H9 (cell line): ENCODE results near the gene SLC16A14. TPM values are rescaled to one million over a fixed set of nuclear protein-coding genes. Genes with fewer than 3 reads are reported as not detected.
A peak's percentile ranks its signal among the peaks of the same experiment; 100 is the strongest.

Experiments
- DNase-seq: peaks from one replicate; pipeline ENCODE4 v3.0.0-alpha.2; 2017
- H2AFZ ChIP-seq: one replicate; pipeline ENCODE4 v1.6.1; 2013; ENCODE audit warnings: mild to moderate bottlenecking, low read length, control low read depth, moderate library complexity
- H2AK5ac ChIP-seq: 2 replicates; pipeline ENCODE4 v1.6.1; 2013; ENCODE audit warnings: low read length, control low read depth, mixed read lengths; ENCODE audit not compliant: insufficient read length
- H2BK120ac ChIP-seq: one replicate; pipeline ENCODE4 v1.6.1; 2013; ENCODE audit warnings: low read depth, mild to moderate bottlenecking, low read length, control low read depth, inconsistent platforms; ENCODE audit not compliant: poor library complexity, severe bottlenecking
- H2BK12ac ChIP-seq: 2 replicates; pipeline ENCODE4 v1.6.1; 2013; ENCODE audit warnings: low read length, control low read depth, mixed read lengths, low read depth; ENCODE audit not compliant: insufficient read length
- H2BK15ac ChIP-seq: 2 replicates; pipeline ENCODE4 v1.6.1; 2013; ENCODE audit warnings: low read depth, low read length, control low read depth
- H2BK20ac ChIP-seq: one replicate; pipeline ENCODE4 v1.6.1; 2013; ENCODE audit warnings: low read depth, mild to moderate bottlenecking, low read length, control low read depth, inconsistent platforms; ENCODE audit not compliant: poor library complexity, severe bottlenecking
- H2BK5ac ChIP-seq: 2 replicates; pipeline ENCODE4 v1.6.1; 2013; ENCODE audit warnings: low read length, control low read depth, mixed read lengths; ENCODE audit not compliant: insufficient read length
- H3K14ac ChIP-seq: 2 replicates; pipeline ENCODE4 v1.6.1; 2013; ENCODE audit warnings: low read length, control low read depth; ENCODE audit not compliant: insufficient read depth
- H3K18ac ChIP-seq: 2 replicates; pipeline ENCODE4 v1.6.1; 2013; ENCODE audit warnings: low read depth, mild to moderate bottlenecking, mixed read lengths, low read length, control low read depth; ENCODE audit not compliant: insufficient read length
- H3K23ac ChIP-seq: 2 replicates; pipeline ENCODE4 v1.6.1; 2013; ENCODE audit warnings: low read length, control low read depth, mixed read lengths, low read depth; ENCODE audit not compliant: insufficient read length
- H3K23me2 ChIP-seq: 2 replicates; pipeline ENCODE4 v1.6.1; 2013; ENCODE audit warnings: low read depth, mild to moderate bottlenecking, mixed read lengths, low read length, control low read depth; ENCODE audit not compliant: insufficient read length, poor library complexity, severe bottlenecking
- H3K27ac ChIP-seq: 2 replicates; pipeline ENCODE4 v1.5.1; 2013; ENCODE audit warnings: low read length, control low read depth, mixed read lengths, low read depth; ENCODE audit not compliant: insufficient read length
- H3K27me3 ChIP-seq: 2 replicates; pipeline ENCODE4 v1.6.1; 2013; ENCODE audit warnings: low read length, control low read depth, inconsistent platforms; ENCODE audit not compliant: insufficient read depth
- H3K4ac ChIP-seq: 2 replicates; pipeline ENCODE4 v1.6.1; 2013; ENCODE audit warnings: low read depth, mild to moderate bottlenecking, control low read depth, inconsistent platforms, low read length, moderate library complexity
- H3K4me1 ChIP-seq: 2 replicates; pipeline ENCODE4 v1.6.1; 2013; ENCODE audit warnings: low read length, control low read depth, inconsistent platforms; ENCODE audit not compliant: insufficient read depth
- H3K4me2 ChIP-seq: 2 replicates; pipeline ENCODE4 v1.6.1; 2013; ENCODE audit warnings: low read length, control low read depth, mixed read lengths; ENCODE audit not compliant: insufficient read length, insufficient read depth
- H3K56ac ChIP-seq: 2 replicates; pipeline ENCODE4 v1.6.1; 2013; ENCODE audit warnings: low read depth, mild to moderate bottlenecking, mixed read lengths, low read length, control low read depth; ENCODE audit not compliant: insufficient read length
- H3K79me1 ChIP-seq: 2 replicates; pipeline ENCODE4 v1.6.1; 2013; ENCODE audit warnings: low read depth, mild to moderate bottlenecking, moderate library complexity, low read length, control low read depth, inconsistent platforms; ENCODE audit not compliant: insufficient read depth, poor library complexity, severe bottlenecking
- H3K79me2 ChIP-seq: 2 replicates; pipeline ENCODE4 v1.6.1; 2013; ENCODE audit warnings: low read length, control low read depth, inconsistent platforms; ENCODE audit not compliant: insufficient read depth
- H3K9ac ChIP-seq: 2 replicates; pipeline ENCODE4 v1.6.1; 2013; ENCODE audit warnings: low read length, control low read depth, mixed read lengths; ENCODE audit not compliant: insufficient read length; ENCODE audit errors: extremely low read depth
- H3K9me3 ChIP-seq: one replicate; pipeline ENCODE4 v1.6.1; 2013; ENCODE audit warnings: low read depth, low read length, inconsistent platforms; ENCODE audit not compliant: control insufficient read depth
- H3T11ph ChIP-seq: one replicate; pipeline ENCODE4 v1.6.1; 2013; ENCODE audit warnings: mild to moderate bottlenecking, low read length, control low read depth, inconsistent platforms
- H4K20me1 ChIP-seq: one replicate; pipeline ENCODE4 v1.6.1; 2013; ENCODE audit not compliant: control insufficient read depth, insufficient read length, insufficient read depth
- H4K5ac ChIP-seq: 2 replicates; pipeline ENCODE4 v1.6.1; 2013; ENCODE audit warnings: low read depth, mild to moderate bottlenecking, mixed read lengths, low read length, control low read depth; ENCODE audit not compliant: insufficient read length
- H4K8ac ChIP-seq: replicated peaks from 2 replicates; pipeline ENCODE4 v1.6.1; 2013; ENCODE audit warnings: low read length, control low read depth, mixed read lengths, low read depth; ENCODE audit not compliant: insufficient read length
- H4K91ac ChIP-seq: 2 replicates; pipeline ENCODE4 v1.6.1; 2013; ENCODE audit warnings: low read depth, mild to moderate bottlenecking, moderate library complexity, mixed read lengths, low read length, control low read depth; ENCODE audit not compliant: insufficient read length
- H3K27ac Mint-ChIP-seq, 3 experiments: 2 replicates in 2 of 3; 3 replicates in 1 of 3; pipeline ENCODE4 v1.8.0; 2020 to 2021; ENCODE audit warnings: mixed read lengths in 3 of 3, mild to moderate bottlenecking in 1 of 3, moderate library complexity in 1 of 3
- H3K27me3 Mint-ChIP-seq: 2 replicates; pipeline ENCODE4 v1.8.0; 2021; ENCODE audit warnings: low read depth, mild to moderate bottlenecking, moderate library complexity, mixed read lengths
- H3K36me3 Mint-ChIP-seq, 3 experiments: 2 replicates in 2 of 3; 3 replicates in 1 of 3; pipeline ENCODE4 v1.8.0; 2020 to 2021; ENCODE audit warnings: low read depth in 3 of 3, mixed read lengths in 3 of 3; ENCODE audit not compliant: insufficient read depth in 1 of 3
- H3K4me1 Mint-ChIP-seq, 2 experiments: 2 replicates each; pipeline ENCODE4 v1.8.0; 2020; ENCODE audit warnings: mixed read lengths in 2 of 2
- H3K4me3 Mint-ChIP-seq, 2 experiments: 2 replicates in 1 of 2; 3 replicates in 1 of 2; pipeline ENCODE4 v1.8.0; 2020 to 2021; ENCODE audit warnings: mild to moderate bottlenecking in 2 of 2, mixed read lengths in 2 of 2, moderate library complexity in 1 of 2
- H3K9me3 Mint-ChIP-seq, 2 experiments: 2 replicates in 1 of 2; 3 replicates in 1 of 2; pipeline ENCODE4 v1.8.0; 2020; ENCODE audit warnings: mild to moderate bottlenecking in 2 of 2, mixed read lengths in 2 of 2, moderate library complexity in 1 of 2
- WGBS: extraction: QIAGEN DNeasy Blood & Tissue Kit; methylation state at CpG from one replicate; pipeline ENCODE4 v1.1.7; 2013; ENCODE audit warnings: missing lambda C conversion rate, low lambda C conversion rate, mixed read lengths; ENCODE audit not compliant: insufficient read length; ENCODE audit errors: extremely low coverage; 5-methylcytosine and 5-hydroxymethylcytosine counted together
- total RNA-seq: library from RNA; stranded (reverse); gene quantifications from 2 replicates; pipeline ENCODE4 v1.2.1, GENCODE V29; 2021
- TF ChIP-seq, protein P1 (sequence below): fragments of 200-600 bp; sonication (generic); conservative IDR thresholded peaks from 3 replicates; pipeline ENCODE4 v1.8.0; 2021; ENCODE audit warnings: antibody characterized with exemption, mild to moderate bottlenecking

Gene SLC16A14
- total RNA-seq, 1 experiment from 2014 or later = 0.61 TPM

DNA sequence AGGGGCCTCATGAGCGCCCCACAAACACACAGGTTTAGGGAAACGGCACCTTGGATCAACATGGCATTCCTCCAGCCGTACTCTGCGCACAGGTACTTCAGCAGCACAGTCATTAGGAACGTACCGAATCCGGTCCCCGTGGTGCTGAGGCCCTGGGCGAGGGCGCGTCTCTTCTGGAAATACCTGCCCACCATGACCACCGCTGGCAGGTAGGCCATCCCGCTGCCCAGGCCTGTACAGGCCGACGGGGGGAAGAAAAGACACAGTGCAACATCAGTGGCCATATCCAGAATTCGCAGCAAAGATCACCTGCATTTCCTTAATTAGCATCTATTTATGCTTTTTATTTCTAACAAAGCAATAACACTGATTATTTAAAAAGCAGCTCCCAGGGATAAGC lies 22.2 kb downstream of the SLC16A14 start:
- Mint-ChIP-seq H3K9me3 (no peaks in the 10 kb centered on the region), H3K27ac (no peak overlapping the region), H3K36me3 (peaks cover 0 to 4% (median 4%) of the 10 kb centered on the region in 3 experiments; a peak in 2 of 7 replicates), H3K4me1 (peaks cover 0 to 4% of the 10 kb centered on the region in 2 experiments; a peak in 1 of 4 replicates), H3K4me3 (no peak overlapping the region), H3K27me3 (no peaks in the 10 kb centered on the region)
- Histone ChIP-seq H2BK120ac (no peak overlapping the region), H4K8ac (no peak overlapping the region), H3T11ph (no peak overlapping the region), H2AFZ (no peak overlapping the region), H3K79me1 (no peaks in the 10 kb centered on the region), H2BK5ac (no peak overlapping the region), H3K27me3 (no peaks in the 10 kb centered on the region), H3K9me3 (no peaks in the 10 kb centered on the region), H3K23ac (no peak overlapping the region), H2BK15ac (no peak overlapping the region), H4K20me1 (no peaks in the 10 kb centered on the region), H3K23me2 (no peaks in the 10 kb centered on the region), H3K56ac (no peak overlapping the region), H3K14ac (0 out of 2 replicates have a peak overlapping the region, but pooled peaks have one; percentile 31), H3K27ac (no peak overlapping the region), H3K4me2 (no peak overlapping the region), H3K9ac (no peak overlapping the region), H2BK20ac (no peak overlapping the region), H2BK12ac (no peak overlapping the region), H3K79me2 (no peaks in the 10 kb centered on the region), H3K4me1 (no peaks in the 10 kb centered on the region), H3K18ac (no peak overlapping the region), H4K91ac (no peak overlapping the region), H2AK5ac (no peak overlapping the region), H3K4ac (no peak overlapping the region), H4K5ac (no peak overlapping the region)
- no peak for DNase-seq
- TF ChIP-seq, protein P1, sequence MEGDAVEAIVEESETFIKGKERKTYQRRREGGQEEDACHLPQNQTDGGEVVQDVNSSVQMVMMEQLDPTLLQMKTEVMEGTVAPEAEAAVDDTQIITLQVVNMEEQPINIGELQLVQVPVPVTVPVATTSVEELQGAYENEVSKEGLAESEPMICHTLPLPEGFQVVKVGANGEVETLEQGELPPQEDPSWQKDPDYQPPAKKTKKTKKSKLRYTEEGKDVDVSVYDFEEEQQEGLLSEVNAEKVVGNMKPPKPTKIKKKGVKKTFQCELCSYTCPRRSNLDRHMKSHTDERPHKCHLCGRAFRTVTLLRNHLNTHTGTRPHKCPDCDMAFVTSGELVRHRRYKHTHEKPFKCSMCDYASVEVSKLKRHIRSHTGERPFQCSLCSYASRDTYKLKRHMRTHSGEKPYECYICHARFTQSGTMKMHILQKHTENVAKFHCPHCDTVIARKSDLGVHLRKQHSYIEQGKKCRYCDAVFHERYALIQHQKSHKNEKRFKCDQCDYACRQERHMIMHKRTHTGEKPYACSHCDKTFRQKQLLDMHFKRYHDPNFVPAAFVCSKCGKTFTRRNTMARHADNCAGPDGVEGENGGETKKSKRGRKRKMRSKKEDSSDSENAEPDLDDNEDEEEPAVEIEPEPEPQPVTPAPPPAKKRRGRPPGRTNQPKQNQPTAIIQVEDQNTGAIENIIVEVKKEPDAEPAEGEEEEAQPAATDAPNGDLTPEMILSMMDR = no peak
- WGBS = no CpG with 5 or more reads among the region's 16 CpGs
